CD4-positive, alpha-beta T cell treated with Interleukin-21 for 1 hour (primary cell): ENCODE results near the gene URB2.
"Not testable (repeated sequence)": the region's sequence is repeated elsewhere in the genome, so short reads cannot be mapped to it uniquely, and the experiment has no call there.

Experiments
- DNase-seq: peaks from one replicate; pipeline ENCODE4 v3.0.0-alpha.2; 2020

URB2 gene

GRCh38 chr1:229625915-229626831 is at the start of gene URB2, which contains the start of gene TAF5L:
Gene URB2, plus strand, starts transcription at chr1:229626247. Its CDS starts 1,387 bp downstream, at chr1:229627634.
Gene TAF5L, minus strand, starts transcription at chr1:229626122. Its CDS starts 11,640 bp downstream, at chr1:229614482.
- DNase-seq = peak; percentile 88

DNA sequence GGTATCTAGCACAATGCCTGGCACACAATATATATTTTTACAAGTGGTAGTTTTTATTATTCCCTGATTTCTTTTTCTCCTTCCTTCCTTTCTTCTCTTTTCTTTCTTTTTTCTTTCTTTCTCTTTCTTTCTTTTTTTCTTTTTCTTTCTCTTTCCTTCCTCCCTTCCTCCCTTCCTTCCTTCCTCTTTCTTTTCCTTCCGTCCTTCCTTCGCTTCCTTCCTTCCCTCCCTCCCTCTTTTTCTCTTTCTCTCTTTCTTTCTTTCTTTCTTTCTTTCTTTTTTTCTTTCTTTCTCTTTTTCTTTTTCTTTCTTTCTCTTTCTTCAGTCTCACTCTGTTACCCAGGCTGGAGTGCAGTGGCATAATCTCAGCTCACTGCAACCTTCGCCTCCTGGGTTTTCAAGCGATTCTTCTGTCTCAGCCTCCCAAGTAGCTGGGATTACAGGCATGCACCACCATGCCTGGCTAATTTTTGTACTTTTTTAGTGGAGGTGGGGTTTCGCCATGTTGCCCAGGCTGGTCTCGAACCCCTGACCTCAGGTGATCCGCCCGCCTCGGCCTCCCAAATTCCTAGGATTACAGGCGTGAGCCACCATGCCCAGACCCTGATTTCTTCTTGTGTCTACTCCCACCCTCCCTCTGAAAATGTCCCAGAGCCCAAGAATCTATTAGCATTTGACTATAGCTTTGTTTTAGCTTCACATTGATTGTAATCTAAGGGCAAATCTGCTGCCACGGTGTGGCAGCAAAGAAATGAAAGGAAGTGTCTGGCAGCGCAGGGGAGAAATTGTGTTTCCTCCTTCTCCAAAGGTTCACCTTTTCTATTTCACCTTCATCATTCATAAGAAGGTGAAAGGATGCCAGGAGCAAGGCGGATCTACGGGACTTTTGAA is 47.6 kb upstream of the URB2 start:
- no peak for DNase-seq

- DNase-seq = no peak
Measured at GRCh38 chr1:229579059-229579673, 46.9 kb upstream of the URB2 start.

- no peak for DNase-seq
Measured at GRCh38 chr1:229581485-229581884, 44.6 kb upstream of the URB2 start.

DNA sequence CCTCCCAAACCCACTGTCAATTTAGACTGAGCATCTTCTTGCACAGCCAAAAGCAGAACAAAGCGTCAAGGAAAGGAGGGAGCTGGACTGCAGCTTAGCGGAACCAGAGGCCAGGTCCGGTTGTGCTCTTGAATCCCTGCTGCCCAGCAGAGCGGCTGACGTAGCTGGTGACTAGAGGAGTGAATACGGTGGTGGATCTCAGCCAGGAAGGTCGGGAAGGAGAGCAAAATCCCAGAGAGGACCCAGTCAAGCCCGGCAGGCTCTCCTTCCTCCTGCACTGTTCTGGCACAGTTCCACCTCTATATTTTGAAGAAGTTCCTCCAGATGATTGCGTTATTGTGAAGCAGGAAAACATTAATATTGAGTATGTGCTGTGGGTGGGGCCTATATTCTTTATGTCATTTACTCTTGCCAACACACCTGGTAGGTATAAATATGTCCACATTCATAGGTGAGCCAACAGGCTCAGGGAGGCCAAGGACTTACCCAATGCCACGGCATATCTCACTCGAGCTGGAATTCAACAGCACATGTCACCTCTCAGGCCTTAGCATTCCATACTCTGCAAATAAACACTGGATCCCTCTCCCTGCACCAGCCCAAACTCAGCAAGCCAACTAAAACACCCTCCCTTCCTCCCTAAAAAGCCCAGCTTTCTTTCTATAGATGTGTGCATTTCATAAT is 43.9 kb upstream of the URB2 start:
- DNase-seq = no peak

- DNase-seq = no peak
Measured at GRCh38 chr1:229582715-229583114, 43.3 kb upstream of the URB2 start.

GRCh38 chr1:229585338-229585737 is 40.7 kb upstream of the URB2 start:
- DNase-seq = no peak

DNA sequence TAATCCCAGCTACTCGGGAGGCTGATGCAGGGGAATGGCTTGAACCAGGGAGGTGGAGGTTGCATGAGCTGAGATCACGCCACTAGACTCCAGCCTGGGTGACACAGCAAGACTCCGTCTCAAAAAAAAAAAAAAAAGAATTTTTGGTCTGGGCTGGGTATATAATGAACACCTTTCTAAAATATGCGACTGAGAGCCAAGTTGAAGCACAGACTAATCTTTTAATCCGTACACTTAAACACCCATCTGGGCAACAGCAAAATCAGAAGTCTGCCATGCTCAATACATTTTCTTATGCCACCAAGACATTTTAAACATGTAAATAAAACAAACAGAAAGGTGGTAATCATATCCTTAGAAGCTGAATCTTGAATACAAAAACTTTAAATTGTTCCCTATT is 35.9 kb upstream of the URB2 start:
- no peak for DNase-seq

- DNase-seq = no peak
Measured at GRCh38 chr1:229593800-229594199, 32.2 kb upstream of the URB2 start.

DNA sequence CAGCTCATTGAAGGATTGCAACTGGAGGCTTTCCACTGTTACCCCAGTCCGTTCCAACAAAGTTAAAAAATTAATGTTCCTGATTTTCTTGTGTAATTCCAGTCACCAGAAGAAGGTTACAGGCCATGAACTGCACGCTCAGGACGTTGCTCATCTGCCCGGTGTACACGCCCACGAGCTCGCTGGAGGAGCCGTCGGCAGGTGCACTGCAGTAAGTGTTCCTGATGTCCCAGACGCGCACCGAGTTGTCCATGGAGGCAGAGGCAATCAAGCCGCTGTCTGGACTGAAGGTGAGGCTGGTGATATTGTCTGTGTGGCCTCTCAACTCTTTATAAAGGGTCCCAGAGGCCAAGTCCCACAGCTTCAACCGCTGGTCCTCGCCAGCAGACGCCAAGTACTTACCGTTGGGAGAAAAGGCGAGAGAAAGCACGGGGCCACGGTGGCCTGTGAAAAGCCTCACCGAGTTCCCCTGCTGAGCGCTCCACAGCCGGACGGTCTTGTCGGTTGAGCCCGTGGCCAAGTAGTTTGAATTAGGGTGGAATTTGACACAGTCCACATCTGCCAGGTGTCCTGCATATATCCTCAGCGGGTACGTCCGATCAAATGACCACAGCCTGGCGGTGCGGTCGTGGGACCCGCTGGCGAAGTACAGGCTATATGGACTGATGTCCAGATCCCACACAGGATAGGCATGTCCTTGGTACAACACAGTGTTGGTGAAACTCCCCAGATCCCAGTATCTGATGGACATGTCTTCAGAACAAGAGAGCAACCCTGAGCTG is 31.6 kb upstream of the URB2 start:
- DNase-seq = no peak

GRCh38 chr1:229595876-229596275 is 30.2 kb upstream of the URB2 start:
- not testable (repeated sequence) for DNase-seq

- no peak for DNase-seq
Measured at GRCh38 chr1:229596925-229597699, 28.9 kb upstream of the URB2 start.

- DNase-seq = no peak
Measured at GRCh38 chr1:229597877-229598276, 28.2 kb upstream of the URB2 start.

DNA sequence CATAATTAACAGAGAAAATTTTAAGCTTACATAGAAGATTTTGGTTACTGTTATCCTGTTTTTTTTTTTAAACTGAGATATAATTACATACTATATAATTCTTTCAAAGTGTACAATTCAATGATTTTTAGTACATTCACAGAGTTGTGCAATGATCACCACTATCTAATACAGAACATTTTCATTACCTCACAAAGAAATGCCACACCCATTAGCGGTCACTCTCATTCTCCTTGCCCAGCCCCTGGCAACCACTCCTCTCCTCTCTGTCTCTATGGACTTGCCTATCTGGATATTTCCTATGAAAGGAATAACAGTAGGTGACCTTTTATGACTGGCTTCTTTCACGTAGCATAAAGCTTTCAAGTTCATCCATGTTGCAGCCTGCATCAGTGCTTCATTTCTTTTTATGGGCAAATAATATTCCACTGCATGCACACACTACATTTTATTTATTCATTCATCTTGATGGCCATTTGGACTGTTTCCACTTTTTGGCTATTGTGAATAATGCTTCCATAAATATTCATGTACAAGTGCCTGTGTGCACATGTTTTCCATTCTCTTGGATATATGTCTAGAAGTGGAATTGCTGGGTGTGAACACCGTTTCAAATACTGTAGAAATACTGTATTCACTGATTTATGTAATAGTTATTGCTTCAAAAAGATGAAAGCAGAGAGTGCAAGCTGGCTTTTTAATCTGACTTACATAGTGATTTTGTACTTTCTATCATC is 26.7 kb upstream of the URB2 start:
- DNase-seq = no peak

GRCh38 chr1:229600229-229600628 is 25.8 kb upstream of the URB2 start:
- DNase-seq = no peak

- DNase-seq = no peak
Measured at GRCh38 chr1:229603371-229604005, 22.6 kb upstream of the URB2 start.

DNA sequence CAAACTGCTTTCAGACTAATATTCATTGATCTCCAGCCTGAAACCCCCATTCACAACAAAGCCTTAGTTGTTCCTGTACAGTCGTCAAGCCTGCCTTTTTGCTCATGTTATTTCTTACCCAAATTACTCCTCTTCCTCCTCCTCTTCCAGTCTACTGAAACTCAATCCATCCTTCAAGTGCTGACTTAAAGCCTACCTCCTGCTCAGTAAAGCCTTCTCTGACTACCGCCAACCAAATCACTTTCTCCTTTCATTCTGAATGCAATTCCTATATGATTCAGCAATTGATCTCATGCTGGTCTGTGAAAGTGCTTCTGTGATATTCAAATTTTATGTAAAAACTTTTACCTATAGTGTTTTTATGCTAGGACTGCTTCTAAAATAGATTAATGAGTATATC is 18.7 kb upstream of the URB2 start:
- DNase-seq = no peak

GRCh38 chr1:229608590-229608989 is 17.5 kb upstream of the URB2 start:
- DNase-seq = no peak

- no peak for DNase-seq
Measured at GRCh38 chr1:229613938-229614337, 12.1 kb upstream of the URB2 start.

DNA sequence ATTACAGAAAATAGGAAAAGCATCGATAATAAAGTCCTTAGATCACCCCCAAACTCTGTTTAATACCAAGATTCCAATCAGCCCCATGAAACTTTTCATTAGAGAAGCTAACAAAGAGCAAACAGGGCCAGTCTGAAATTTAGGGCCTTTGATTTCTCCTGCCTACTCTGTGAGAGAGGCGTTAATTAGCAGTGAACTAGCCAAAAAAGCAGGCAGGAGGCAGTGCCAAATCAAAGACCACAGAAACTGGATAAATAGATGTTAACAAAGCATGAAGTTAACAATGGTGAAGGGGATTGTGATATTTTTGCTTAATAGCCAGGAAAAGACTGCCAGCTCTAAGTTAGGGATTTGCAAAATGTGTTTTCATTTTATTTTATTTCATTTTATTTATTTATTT is 11.3 kb upstream of the URB2 start:
- no peak for DNase-seq
